RKO (cell line): ENCODE measurements around the gene ZNF322.

Experiments
- DNase-seq: peaks from one replicate; pipeline ENCODE4 v3.0.0-alpha.2; 2016; ENCODE audit warnings: low spot score

The ZNF322 gene

DNA sequence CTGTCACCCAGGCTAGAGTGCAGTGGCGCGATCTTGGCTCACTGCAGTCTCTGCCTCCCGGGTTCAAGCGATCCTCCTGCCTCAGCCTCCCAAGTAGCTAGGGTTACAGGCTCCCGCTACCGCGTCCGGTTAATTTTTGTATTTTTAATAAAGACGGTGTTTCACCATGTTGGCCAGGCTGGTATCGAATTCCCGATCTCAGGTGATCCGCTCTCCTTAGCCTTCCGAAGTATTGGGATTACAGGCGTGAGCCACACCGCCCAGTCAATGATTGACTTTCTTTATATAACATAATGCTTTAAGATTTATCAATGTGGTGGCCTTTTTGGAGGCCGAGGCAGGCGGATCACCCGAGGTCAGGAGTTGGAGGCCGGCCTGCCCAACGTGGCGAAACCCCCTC, 70.6 kb downstream of the ZNF322 start:
- no peak for DNase-seq
